ENCODE results near the gene PRKCB. TPM values are rescaled to one million over a fixed set of nuclear protein-coding genes. Genes with fewer than 3 reads are reported as not detected.
"Not testable (repeated sequence)": the region's sequence is repeated elsewhere in the genome, so short reads cannot be mapped to it uniquely, and the experiment has no call there.

PRKCB gene
- total RNA-seq, 4 donors from 2014 or later: 7.0 to 88.3 (median 15.9) TPM

GRCh38 chr16:24018485-24018884, 182.7 kb downstream of the PRKCB start:
- Histone ChIP-seq H3K36me3 (no peaks in the 10 kb centered on the region), H3K27ac (no peak overlapping the region), H3K9me3 (no peaks in the 10 kb centered on the region), H3K4me3 (no peak overlapping the region), H3K4me1 (peaks cover 0 to 10% (median 5%) of the 10 kb centered on the region in 4 donors), H3K27me3 (no peaks in the 10 kb centered on the region)
- TF ChIP-seq POLR2A (IDR thresholded peaks at IDR 0.05): no peak
- TF ChIP-seq CTCF (IDR thresholded peaks at IDR 0.05): no peak
- no peak for DNase-seq

GRCh38 chr16:24022797-24023196, 187.0 kb downstream of the PRKCB start:
- no peak overlapping the region for H3K4me3 ChIP-seq
- H3K36me3 ChIP-seq: no peaks in the 10 kb centered on the region
- no peaks in the 10 kb centered on the region for H3K27me3 ChIP-seq
- DNase-seq: no peak
- no peaks in the 10 kb centered on the region for H3K9me3 ChIP-seq
- H3K4me1 ChIP-seq: no peaks in the 10 kb centered on the region
- TF ChIP-seq POLR2A (IDR thresholded peaks at IDR 0.05) (no peak), CTCF (IDR thresholded peaks at IDR 0.05) (no peak)
- no peak overlapping the region for H3K27ac ChIP-seq

GRCh38 chr16:24023621-24024020, 187.8 kb downstream of the PRKCB start:
- no peaks in the 10 kb centered on the region for H3K27me3 ChIP-seq
- H3K27ac ChIP-seq: no peak overlapping the region
- no peaks in the 10 kb centered on the region for H3K36me3 ChIP-seq
- DNase-seq: no peak
- TF ChIP-seq POLR2A (IDR thresholded peaks at IDR 0.05) (no peak), CTCF (IDR thresholded peaks at IDR 0.05) (no peak)
- H3K4me3 ChIP-seq: no peak overlapping the region
- no peaks in the 10 kb centered on the region for H3K4me1 ChIP-seq
- no peaks in the 10 kb centered on the region for H3K9me3 ChIP-seq

- H3K9me3 ChIP-seq: no peaks in the 10 kb centered on the region
- TF ChIP-seq CTCF (IDR thresholded peaks at IDR 0.05): no peak
- no peak for TF ChIP-seq POLR2A (IDR thresholded peaks at IDR 0.05)
- H3K36me3 ChIP-seq: no peaks in the 10 kb centered on the region
- no peaks in the 10 kb centered on the region for H3K4me1 ChIP-seq
- no peaks in the 10 kb centered on the region for H3K27me3 ChIP-seq
- H3K4me3 ChIP-seq: no peak overlapping the region
- H3K27ac ChIP-seq: no peak overlapping the region
- no peak for DNase-seq
Measured at GRCh38 chr16:24024971-24025370, 189.2 kb downstream of the PRKCB start.

GRCh38 chr16:24027466-24027865, 191.7 kb downstream of the PRKCB start:
- no peaks in the 10 kb centered on the region for H3K36me3 ChIP-seq
- no peaks in the 10 kb centered on the region for H3K4me1 ChIP-seq
- no peaks in the 10 kb centered on the region for H3K27me3 ChIP-seq
- H3K9me3 ChIP-seq: no peaks in the 10 kb centered on the region
- H3K27ac ChIP-seq: no peak overlapping the region
- no peak overlapping the region for H3K4me3 ChIP-seq
- TF ChIP-seq CTCF (IDR thresholded peaks at IDR 0.05) (no peak), POLR2A (IDR thresholded peaks at IDR 0.05) (no peak)
- no peak for DNase-seq

- not testable (repeated sequence) for H3K27me3 ChIP-seq, H3K27ac ChIP-seq, H3K4me3 ChIP-seq, H3K4me1 ChIP-seq, DNase-seq, H3K9me3 ChIP-seq, H3K36me3 ChIP-seq
Measured at GRCh38 chr16:24029841-24030240, 194.1 kb downstream of the PRKCB start.
